Measurements from ENCODE around the gene SYNE2.

DNA sequence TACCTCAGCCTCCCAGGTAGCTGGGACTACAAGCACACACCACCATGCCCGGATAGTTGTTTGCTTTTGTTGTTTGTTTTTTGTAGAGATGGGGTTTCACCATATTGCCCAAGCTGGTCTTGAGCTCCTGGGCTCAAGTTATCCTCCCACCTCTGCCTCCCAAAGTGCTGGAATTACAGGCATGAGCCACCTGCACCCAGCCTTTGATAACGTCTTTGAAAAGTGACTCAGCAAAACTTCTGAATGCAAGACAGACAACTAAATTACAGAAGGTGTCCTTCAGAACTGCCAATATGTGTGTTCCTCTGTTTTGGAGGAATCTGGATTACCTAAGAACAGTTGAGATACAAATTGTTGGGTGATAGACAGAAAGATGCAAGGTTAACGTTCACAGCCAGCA is 341.6 kb downstream of the SYNE2 start:
- TF ChIP-seq CTCF (IDR thresholded peaks at IDR 0.05) (no peak), POLR2A (IDR thresholded peaks at IDR 0.05) (no peak)

Data from prostate gland (tissue), 2 donors.